ENCODE measurements around the gene BIVM.

DNA sequence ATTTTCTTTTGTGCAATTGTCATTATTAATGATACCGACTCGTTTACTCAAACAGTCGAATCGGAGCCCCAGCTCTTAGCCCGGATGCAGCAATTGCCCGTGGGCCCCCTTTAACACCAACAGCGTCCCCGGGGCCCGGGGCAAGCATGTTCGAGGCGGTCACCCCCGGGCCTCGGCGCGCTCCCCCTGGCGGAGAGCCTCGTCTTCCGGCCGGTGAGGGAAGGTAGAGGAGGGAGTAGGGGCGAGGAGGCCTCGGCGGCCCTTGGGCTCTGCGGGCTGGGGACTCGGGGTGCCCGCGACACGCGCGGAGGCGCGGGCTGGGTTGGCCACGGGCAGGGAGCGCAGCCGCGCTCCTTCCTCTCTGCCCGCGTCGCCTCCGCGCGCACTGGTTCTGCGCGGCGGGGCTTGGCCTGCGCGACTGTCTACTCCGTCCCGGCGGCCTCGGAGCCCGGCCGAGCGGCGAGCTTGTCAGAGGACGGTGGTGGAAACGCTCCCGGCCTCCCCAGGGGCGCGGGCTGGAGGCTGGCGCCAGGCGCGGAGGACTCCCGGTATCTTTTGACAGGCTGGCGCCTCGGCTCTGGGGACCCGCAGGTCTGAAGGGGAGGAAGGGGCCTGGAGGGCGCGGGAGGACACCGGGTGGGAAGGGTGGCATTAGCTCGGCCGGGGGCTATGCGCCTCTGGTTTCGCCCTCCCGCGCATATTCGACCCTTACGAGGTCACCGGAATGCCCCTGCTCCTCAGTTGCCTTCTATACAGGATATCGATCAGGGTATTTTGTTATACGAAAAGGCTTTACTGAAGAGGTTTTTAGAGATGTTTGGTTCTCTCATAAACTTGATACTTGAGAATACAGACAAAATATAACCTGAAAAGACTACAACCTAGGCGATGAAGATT, 1.5 kb downstream of the BIVM start:
- peak; percentile 46; the same call in 1 of the 2 replicates for TF ChIP-seq POLR2AphosphoS5 (IDR thresholded peaks at IDR 0.05; ENCODE audit: borderline replicate concordance, low read depth, low read length)
- no peak for TF ChIP-seq EZH2 (IDR thresholded peaks at IDR 0.05)
- TF ChIP-seq FOXP2 (optimal IDR thresholded peaks at IDR 0.05; ENCODE audit: control extremely low read depth, extremely low read length, insufficient read depth) = no peak

All from SK-N-MC (cell line).